Skin epidermis (tissue), 12 donors: ENCODE results near the gene GPATCH1.
A peak's percentile ranks its signal among the peaks of the same experiment; 100 is the strongest.

Experiments
- H3K27ac ChIP-seq, 21 experiments: fragments of 200-600 bp; sonication (generic) in 11 of 21; one replicate each; pipeline ENCODE4 v1.5.0; 2020; ENCODE audit warnings: mild to moderate bottlenecking in 3 of 21, inconsistent platforms in 2 of 21, moderate library complexity in 2 of 21
- H3K4me3 ChIP-seq, 7 experiments: fragments of 200-600 bp; sonication (generic) in 2 of 7; one replicate each; pipeline ENCODE4 v1.5.0; 2020; ENCODE audit warnings: inconsistent platforms in 2 of 7, mild to moderate bottlenecking in 2 of 7, moderate library complexity in 1 of 7

GPATCH1 gene

DNA sequence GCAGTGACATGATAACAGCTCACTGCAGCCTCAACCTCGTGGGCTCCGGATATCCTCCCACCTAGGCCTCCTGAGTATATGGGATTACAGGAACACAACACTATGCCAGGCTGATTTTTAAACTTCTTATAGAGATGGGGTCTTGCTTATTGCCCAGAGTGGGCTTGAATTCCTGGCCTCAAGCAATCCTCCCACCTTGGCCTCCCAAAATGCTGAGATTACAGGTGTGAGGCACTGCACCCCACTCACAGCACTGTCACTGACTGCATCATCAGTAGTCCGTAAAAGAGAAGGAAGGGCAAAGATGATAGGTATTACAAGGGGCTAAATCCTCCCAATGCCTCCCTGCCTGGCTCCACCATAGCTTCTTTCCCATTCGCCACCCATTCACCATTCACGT, 20.4 kb upstream of the GPATCH1 start:
- Histone ChIP-seq H3K27ac (no peak overlapping the region), H3K4me3 (no peak overlapping the region)

DNA sequence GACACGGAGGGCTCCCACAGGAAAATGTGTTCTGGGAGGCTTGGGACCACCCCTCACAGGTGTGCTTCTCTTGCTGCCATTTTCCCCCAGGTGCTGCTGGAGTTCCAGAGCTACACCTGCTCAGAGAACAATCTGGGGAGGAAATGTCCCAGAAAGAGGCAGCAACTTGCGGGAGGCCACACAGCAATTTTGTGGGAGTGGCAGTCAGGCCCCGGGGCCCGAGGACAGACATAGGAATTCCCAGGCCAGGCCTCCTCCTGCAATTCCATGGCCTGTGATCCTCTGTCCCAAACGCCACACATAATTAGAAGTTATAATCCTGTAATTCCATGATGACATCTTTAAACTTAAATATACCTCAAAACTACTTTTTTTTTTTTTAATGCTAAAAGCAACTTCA, 18.1 kb upstream of the GPATCH1 start:
- Histone ChIP-seq H3K27ac (no peak overlapping the region), H3K4me3 (no peak overlapping the region)

DNA sequence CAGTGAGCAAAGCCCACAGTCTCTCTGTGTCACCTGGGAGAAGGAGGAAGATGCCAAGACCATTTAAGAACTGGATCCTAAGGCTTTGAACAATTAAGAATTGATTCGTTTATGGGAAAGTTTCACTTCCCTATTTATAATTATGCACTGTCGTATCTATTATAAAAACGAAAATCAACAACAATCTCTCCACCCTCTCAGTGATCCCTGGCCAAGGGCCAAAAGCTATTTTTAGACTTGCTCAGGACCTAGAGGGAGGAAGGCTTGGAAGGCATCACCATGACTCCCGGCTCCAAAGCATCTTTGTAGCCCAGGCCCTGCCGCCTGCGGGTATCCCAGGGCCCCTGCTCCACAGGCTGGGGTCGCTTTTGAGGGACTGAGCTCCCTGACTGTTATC, 17.6 kb upstream of the GPATCH1 start:
- Histone ChIP-seq H3K27ac (no peak overlapping the region), H3K4me3 (peak overlapping the region in 1 of 7 experiments; percentile 66)

DNA sequence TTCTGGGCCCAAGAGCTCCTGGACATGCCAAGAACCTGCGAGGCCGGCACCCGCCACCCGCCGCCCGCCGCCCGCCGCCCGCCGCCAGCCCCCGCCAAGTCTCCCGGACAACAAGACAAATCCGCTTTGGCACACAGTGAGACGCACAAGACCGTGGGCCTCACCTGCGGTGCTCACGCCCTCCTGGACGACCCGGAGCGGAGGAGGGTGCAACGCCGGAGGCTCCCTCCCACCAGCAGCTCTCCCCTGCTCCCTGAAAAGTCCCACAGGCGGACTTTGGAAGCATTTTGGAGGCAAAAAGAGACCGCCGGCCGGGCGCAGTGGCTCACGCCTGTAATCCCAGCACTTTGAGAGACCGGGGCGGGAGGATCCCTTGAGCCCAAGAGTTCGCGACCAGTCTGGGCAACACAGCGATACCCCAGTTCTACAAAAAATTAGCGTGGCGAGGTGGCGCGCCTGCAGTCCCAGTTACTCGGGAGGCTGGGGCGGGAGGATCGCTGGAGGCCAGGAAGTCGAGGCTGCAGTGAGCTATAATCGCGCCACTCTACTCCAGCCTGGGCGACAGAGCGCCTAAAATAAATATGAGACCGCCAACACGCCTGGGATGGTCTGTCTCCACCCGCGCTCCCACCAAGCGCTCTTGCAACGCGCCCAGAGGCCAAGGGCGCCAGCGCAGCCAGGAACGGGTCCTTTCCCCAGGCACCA, 17.1 kb upstream of the GPATCH1 start:
- peak overlapping the region; percentile 35 to 66 (median 45) for H3K4me3 ChIP-seq
- H3K27ac ChIP-seq, result peak overlapping the region in 5 of 21 experiments; percentile 26 to 76 (median 68)

DNA sequence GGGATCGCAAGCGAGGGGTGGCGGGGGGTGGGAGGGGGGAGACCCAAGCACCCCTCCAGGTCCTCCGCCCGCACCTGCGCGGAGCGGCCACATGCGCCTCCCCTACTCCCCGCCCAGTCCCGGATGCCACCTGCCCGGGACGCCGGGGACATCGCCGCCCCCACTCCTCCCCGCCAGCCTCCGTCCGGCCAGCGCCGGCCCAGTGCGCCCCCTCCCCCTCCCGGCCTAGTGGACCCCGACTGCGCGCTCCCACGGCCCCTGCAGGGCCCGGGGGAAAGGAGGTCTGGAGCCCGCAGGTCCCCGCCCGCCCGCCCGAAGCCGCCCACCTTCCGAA, 16.6 kb upstream of the GPATCH1 start:
- peak overlapping the region in 5 of 21 experiments; percentile 26 to 76 (median 68) for H3K27ac ChIP-seq
- peak overlapping the region; percentile 35 to 66 (median 45) for H3K4me3 ChIP-seq

DNA sequence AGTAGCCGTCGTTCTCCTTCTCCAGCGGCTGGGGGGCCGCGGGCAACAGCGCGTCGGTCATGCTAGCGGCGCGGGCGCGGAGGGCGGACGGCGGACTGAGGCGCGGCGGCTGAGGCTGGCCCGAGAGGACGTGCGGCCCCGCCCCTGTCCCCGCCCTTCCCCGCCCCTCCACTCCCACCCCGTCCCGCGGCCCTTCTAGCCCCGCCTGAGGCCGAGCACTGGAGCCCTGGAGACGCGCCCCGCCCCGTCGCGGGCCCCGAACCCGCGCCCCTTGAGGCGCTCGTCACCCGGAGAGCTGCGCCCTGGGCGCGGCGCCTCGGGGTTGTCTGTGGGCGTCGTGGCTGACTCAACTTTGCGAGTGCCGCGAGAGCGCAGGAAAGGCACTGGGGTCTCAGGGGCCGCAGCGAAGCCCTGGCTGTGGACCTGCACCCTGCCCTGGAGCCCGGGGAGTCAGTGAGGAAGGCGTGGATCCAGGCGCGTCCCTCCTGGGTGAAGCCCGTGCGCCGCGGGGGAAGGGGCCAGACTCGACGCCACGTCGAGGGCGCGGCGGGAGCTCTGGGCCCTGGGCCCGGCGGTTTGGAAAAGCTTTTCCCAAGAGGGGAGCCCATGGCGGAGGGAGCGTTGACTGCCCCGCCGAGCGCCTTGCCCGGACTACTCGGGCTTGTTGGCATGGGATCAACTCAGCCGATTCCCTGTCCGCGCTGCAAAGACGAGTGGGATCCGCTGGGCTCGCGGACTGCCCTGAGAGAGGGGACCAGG, 16.0 kb upstream of the GPATCH1 start, which contains the start of gene RHPN2:
TSS of gene RHPN2 (minus strand) at position 97 of the 759 bp plus-strand sequence. CDS start at position 61, 36 bp downstream.
- peak within 1 kb of the TSS in 5 of 21 experiments; percentile 26 to 76 (median 68) for H3K27ac ChIP-seq
- H3K4me3 ChIP-seq, result peak within 1 kb of the TSS; percentile 35 to 66 (median 45)

DNA sequence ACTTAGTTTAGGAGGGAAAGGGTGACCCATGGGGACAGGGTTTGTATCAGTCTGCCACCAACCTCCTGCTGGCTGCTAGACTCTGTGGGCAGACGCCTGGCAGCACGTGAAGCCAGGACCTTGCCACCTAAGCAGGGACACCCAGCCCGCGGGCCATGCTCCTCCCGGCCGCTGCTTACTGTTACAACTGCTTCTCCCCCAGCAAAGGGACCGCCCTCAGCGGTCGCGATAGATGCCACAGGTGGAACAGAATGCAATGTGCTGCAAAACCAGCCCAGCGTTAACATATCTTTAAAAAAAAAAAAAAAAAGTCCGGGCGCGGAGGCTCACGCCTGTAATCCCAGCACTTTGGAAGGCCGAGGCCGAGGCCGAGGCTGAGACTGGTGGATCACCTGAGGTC, 14.4 kb upstream of the GPATCH1 start:
- H3K4me3 ChIP-seq, result no peak overlapping the region
- H3K27ac ChIP-seq, result no peak overlapping the region

DNA sequence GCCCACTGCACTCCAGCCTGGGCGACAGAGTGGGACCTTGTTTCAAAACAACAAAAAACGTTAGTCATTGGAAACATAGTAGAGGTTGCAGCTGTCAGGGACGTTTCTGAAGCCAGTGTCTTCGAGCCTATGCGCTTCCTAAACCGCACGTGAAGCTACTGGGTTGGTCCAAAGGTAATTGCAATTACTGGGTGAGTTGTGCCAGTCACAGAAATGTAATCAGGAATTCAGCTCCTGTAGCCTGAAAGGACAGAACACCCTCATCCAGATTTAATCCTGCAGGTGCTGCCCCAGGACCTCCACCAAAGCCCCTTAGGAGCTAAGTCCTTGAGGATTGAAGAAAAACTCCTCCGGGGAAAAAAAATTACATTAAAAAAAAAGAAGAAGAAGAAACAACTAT, 13.9 kb upstream of the GPATCH1 start:
- Histone ChIP-seq H3K4me3 (no peak overlapping the region), H3K27ac (no peak overlapping the region)

DNA sequence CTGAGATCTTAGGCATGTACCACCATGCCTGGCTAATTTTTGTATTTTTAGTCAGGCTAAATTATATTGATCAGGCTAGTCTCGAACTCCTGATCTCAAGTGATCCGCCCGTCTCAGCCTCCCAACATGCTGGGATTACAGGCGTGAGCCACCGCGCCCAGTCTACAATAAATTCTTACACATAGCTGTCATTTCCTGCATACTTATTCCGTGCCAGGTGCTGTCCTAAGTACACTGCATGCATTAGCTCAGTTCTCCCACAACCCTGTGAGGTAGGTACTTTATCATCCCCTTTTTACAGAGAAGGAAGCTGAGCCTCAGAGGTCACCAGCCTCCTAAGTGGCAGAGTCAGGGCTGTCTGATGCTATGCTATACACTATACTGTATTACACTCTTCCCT, 9.1 kb upstream of the GPATCH1 start:
- H3K4me3 ChIP-seq, result no peak overlapping the region
- no peak overlapping the region for H3K27ac ChIP-seq

DNA sequence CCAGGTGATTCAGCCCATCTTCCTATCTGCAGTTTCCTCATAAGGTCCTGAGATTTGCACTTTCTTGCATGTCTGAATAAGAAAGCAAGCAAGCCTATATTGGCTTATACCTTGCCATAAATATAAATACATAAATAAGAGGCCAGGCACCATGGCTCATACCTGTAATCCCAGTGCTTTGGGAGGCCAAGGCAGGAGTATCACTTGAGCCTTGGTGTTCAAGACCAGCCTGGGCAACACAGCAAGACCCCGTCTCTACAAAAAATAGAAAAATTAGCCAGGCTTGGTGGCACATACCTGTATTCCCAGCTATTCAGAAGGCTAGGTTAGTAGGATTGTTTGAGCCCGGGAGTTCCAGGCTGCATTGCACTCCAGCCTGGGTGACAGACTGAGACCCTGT, 5.5 kb upstream of the GPATCH1 start:
- no peak overlapping the region for H3K4me3 ChIP-seq
- H3K27ac ChIP-seq, result no peak overlapping the region

DNA sequence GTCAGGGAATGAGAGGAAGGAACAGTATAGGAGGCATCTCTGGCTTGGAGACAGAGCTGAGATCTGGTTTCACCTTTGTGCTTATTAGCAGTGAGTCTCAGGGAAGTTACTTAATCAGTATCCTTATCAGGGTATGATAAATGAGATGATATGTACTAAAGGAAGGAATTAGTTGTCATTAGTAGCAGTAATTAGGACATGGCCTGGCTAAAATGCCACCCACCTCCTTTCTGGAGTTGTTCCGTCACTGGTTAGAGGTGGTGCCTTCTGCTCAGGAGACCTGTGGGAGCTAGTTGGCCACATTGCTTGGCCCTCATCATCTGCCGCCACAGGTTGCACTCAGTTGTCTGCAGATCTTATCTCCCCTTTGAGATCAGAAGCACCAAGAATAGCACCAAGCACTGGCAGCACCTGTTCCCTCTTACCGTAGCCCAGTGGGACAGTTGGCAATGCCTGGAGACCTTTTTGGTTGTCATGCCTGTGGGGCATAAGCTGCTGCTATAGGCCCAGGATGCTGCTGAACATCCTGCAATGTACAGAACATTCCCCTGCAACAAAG, 4.7 kb downstream of the GPATCH1 start:
- H3K4me3 ChIP-seq, result no peak overlapping the region

DNA sequence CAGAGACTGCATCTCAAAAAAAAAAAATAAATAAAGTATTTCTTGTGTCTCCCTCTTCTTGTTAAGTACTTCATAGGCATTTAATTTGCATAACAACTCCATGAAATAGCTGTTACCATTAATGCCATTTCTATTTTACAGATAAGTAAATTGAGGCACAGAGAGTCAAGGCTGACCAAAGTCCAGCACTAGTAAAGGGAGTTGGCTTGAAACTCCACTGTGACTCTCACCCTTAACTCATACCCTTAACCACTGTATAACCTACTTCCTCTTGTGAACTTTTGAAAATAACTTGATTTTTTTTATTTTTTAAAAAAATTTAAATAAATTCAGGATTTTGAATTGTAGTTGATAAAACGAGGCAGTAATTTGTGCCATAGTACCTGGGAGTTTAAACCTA, 6.0 kb downstream of the GPATCH1 start:
- no peak overlapping the region for H3K27ac ChIP-seq
- H3K4me3 ChIP-seq, result no peak overlapping the region

More for the DNA sequence above, 4.7 kb downstream of the GPATCH1 start:
- H3K27ac ChIP-seq, result no peak overlapping the region

DNA sequence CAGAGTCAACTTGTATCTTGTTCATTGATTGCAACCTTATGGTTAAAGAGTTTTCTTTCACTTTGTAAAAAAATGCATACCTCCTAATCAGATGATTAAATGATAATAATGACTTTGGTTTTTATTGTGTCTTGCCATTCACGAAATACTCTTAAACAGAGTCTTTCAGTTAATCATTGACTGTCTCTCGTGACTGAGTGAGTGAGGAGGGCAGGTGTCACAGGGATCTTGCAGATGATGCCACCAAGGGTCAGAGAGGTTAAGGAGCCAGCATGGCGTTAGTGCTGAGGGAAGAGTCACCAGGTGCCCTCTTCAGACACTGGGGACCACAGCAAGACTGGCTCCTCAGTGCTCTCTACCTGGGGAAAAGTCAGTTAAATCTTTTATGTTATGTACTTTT, 8.0 kb downstream of the GPATCH1 start:
- no peak overlapping the region for H3K4me3 ChIP-seq
- H3K27ac ChIP-seq, result no peak overlapping the region

DNA sequence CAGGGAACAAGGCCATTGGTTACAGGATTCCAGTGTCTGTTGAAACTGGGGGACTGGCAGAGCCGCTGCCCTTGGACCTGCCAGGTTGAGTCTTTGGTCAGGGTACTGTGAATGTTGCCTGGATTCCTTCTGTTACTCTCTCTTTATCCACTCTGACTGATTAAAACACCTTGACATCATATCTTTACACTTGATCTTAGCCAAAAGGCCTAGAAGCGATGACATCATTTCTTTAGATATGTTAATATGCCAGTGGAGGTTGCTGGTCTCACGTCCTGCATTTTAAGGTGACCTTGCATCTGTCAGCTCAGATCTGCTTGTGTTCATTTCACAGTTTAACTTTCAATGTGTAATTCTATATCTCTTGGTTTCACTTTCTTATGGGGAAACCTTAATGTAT, 9.2 kb downstream of the GPATCH1 start:
- no peak overlapping the region for H3K27ac ChIP-seq
- H3K4me3 ChIP-seq, result no peak overlapping the region

DNA sequence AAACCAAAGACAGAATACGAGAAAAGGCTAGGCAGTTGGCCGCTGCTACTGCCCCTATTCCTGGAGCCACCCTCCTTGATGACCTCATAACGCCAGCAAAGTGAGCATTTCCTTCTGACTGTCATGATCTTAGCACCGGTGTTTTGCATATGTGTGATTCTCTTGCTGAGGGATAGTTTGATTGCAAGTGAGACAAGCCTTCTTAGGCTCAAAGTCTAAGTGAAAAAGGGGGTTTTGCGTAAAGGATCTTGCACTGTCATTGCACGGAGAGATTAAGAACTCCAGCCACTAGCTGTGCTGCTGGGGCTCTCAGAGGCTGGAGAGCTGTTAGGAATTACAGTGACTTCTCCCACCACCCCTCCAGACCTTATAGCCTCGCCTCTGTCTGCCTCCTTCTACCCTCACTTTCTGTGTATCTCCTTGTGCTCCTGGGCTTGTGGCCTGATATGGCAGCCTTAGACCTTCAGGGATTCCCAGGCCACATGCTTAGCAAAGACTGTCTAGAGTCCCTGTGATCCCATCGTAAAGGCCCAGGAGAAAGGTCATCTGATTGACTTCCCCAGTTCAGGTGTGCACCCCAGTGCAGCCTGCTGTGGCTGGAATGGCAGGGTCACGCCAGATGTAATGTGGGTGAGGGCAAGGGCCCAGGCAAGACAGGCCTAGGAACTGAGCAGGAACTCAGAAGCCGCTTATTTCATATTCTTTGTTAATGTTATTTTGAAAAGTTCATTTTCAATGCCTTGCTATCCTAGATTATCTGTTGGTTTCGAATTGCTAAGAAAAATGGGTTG, 12.6 kb downstream of the GPATCH1 start:
- Histone ChIP-seq H3K4me3 (no peak overlapping the region), H3K27ac (no peak overlapping the region)

DNA sequence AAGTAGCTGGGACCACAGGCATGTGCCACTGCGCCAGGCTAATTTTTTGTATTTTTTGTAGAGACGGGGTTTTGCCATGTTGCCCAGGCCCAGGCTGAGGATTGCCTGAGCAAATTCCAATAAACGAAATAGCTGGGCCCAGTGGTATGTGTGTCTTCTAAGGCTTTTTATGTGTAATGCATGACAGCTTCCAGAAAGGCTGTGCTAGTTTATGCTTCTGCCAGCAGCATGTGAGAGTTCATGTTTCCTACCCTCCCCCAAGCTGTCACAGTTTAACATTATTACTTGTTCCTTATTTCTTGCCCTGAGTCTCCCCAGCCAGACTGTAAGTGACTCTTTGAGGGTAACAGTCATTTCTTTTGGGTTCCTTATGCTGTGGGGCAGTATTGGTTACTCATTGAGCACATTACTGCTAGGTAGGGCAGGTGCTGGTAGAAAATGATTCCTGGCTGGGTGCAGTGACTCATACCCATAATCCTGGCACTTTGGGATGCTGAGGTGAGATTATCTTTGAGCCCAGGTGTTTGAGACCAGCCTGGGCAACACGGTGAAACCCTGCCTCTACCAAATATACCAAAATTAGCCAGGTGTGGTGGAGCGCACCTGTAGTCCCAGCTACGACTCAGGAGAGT, 13.6 kb downstream of the GPATCH1 start:
- no peak overlapping the region for H3K4me3 ChIP-seq
- H3K27ac ChIP-seq, result no peak overlapping the region

DNA sequence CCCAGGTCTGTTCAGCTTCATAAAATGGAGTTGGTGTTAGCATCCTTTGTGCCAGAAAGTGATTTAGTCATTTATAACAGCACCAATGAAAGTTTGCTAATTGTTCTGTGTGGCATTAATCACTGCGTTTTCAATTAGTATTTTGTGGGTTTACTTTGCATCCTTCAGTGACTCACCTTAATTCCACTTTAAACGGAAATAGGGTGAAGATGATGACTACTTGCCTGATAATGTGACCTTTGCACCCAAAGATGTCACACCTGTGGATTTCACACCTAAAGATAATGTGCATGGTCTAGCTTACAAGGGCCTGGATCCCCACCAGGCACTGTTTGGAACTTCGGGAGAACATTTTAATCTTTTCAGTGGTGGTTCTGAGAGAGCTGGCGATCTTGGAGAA, 15.0 kb downstream of the GPATCH1 start:
- H3K27ac ChIP-seq, result no peak overlapping the region
- no peak overlapping the region for H3K4me3 ChIP-seq

DNA sequence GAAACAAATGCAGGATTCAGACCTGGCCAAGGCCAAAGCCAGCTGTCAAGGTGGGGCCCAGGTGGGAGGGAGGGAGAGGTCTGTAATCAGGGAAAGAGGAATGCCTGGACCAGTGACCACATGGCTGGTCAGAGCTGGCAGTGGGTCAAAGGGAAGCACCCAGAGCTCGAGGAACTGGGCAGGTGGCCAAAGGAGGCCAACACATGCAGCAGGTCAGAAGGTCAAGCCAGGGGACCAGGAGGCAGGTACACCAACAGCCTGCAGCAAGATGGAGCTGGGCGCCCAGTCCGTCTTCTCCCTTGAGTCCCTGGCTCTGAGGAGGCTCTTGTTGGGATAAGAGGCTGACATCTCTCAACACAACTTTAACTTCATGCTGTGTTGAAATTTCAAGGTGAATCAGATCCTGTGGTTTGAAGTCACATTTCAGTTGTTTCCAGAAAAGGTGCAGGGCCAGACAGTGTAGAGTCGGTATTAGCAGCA, 17.1 kb downstream of the GPATCH1 start:
- Histone ChIP-seq H3K27ac (no peak overlapping the region), H3K4me3 (no peak overlapping the region)

DNA sequence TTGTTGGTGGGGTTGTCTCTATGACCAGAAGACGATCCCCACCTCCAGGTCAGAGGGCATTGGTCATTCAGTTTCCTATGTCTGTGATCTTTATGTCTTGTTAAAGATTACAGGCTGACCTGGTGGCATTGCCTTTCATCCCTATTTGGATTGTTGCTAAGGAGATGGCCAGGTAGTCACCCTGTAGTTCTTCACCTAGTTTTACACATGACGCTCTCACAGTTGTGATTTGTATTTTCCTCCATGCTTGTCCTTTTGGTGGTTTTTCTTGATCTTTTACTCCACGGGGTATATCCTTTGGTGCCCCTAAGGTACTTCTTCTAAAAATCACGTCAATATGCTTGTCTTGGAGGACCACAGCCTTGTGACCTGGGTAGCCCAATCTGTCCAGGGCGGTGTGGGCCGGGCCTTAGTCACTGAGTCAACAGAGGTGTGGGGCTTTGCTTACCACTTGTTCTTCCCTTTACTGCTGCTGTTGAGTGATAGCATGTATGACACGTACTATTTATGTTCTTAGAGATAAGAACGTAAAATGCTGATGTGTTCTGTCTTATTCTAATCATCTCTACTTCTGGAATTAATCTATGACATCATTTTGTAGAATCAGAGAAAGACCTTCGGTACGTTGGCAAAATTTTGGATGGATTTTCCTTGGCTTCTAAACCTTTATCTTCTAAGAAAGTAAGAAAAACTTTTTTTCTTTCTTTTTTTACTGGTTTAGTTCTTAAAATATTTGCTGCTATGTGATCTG, 20.1 kb downstream of the GPATCH1 start:
- H3K27ac ChIP-seq, result no peak overlapping the region

More for the DNA sequence above, 20.1 kb downstream of the GPATCH1 start:
- H3K4me3 ChIP-seq, result no peak overlapping the region
